Measurements from ENCODE around the gene PDP2. TPM values are rescaled to one million over a fixed set of nuclear protein-coding genes. Genes with fewer than 3 reads are reported as not detected.
"Not testable (repeated sequence)": the region's sequence is repeated elsewhere in the genome, so short reads cannot be mapped to it uniquely, and the experiment has no call there.

The PDP2 gene
- total RNA-seq, 3 donors from 2014 or later = 15.5 to 23.5 (median 23.2) TPM

GRCh38 chr16:66894055-66894454, 13.7 kb downstream of the PDP2 start:
- DNase-seq (peak in 1 of 3 donors; percentile 22), ATAC-seq (no peak)
- TF ChIP-seq CTCF (IDR thresholded peaks at IDR 0.05) = no peak
- Histone ChIP-seq H3K4me3 (no peak overlapping the region), H3K9me3 (no peaks in the 10 kb centered on the region), H3K4me1 (ENCODE audit: low read depth) (peaks cover 18% of the 10 kb centered on the region), H3K36me3 (ENCODE audit: low read depth) (no peaks in the 10 kb centered on the region)
- intact Hi-C loops (cut with DNase I, micrococcal nuclease) = loop anchor here in 1 of 2 donors (5.0 kb wide), 1 partner anchor 33 kb away; the partner anchor contains the start of gene RRAD

GRCh38 chr16:66894948-66895688, 14.8 kb downstream of the PDP2 start:
- H3K9me3 ChIP-seq = no peaks in the 10 kb centered on the region
- DNase-seq (peak in 2 of 3 donors; percentile 75 to 90), ATAC-seq (peak; percentile 87)
- peak; percentile 61 for TF ChIP-seq CTCF (IDR thresholded peaks at IDR 0.05)
- H3K36me3 ChIP-seq (ENCODE audit: low read depth) = no peaks in the 10 kb centered on the region
- H3K4me1 ChIP-seq (ENCODE audit: low read depth) = peaks cover 25% of the 10 kb centered on the region
- intact Hi-C loops (cut with DNase I, micrococcal nuclease) = loop anchor here in 1 of 2 donors (5.0 kb wide), 1 partner anchor 32 kb away; the partner anchor contains the start of gene RRAD
- H3K4me3 ChIP-seq = no peak overlapping the region

GRCh38 chr16:66895689-66895979, 15.3 kb downstream of the PDP2 start:
- no peak overlapping the region for H3K4me3 ChIP-seq
- no peak for TF ChIP-seq CTCF (IDR thresholded peaks at IDR 0.05)
- ATAC-seq (no peak), DNase-seq (no peak)
- intact Hi-C loops (cut with DNase I, micrococcal nuclease) = no loop called here
- H3K9me3 ChIP-seq = no peaks in the 10 kb centered on the region
- H3K36me3 ChIP-seq (ENCODE audit: low read depth) = no peaks in the 10 kb centered on the region
- H3K4me1 ChIP-seq (ENCODE audit: low read depth) = peaks cover 29% of the 10 kb centered on the region

GRCh38 chr16:66895999-66896398, 15.7 kb downstream of the PDP2 start:
- H3K4me3 ChIP-seq = no peak overlapping the region
- no peak for TF ChIP-seq CTCF (IDR thresholded peaks at IDR 0.05)
- no peaks in the 10 kb centered on the region for H3K9me3 ChIP-seq
- ATAC-seq (peak; percentile 23), DNase-seq (peak in 1 of 3 donors; percentile 32)
- no peaks in the 10 kb centered on the region for H3K36me3 ChIP-seq (ENCODE audit: low read depth)
- intact Hi-C loops (cut with DNase I, micrococcal nuclease) = no loop called here
- H3K4me1 ChIP-seq (ENCODE audit: low read depth) = peaks cover 33% of the 10 kb centered on the region

- H3K4me1 ChIP-seq (ENCODE audit: low read depth) = peaks cover 38% of the 10 kb centered on the region
- ATAC-seq = peak; percentile 15
- H3K9me3 ChIP-seq; H3K4me3 ChIP-seq; H3K36me3 ChIP-seq (ENCODE audit: low read depth); intact Hi-C loops (cut with DNase I, micrococcal nuclease): not testable (repeated sequence)
- DNase-seq = peak in 2 of 3 donors; percentile 18 to 41
Observed at GRCh38 chr16:66896682-66897081, 16.4 kb downstream of the PDP2 start.

GRCh38 chr16:66898207-66898606, 17.9 kb downstream of the PDP2 start:
- peaks cover 38% of the 10 kb centered on the region for H3K4me1 ChIP-seq (ENCODE audit: low read depth)
- DNase-seq (peak in 1 of 3 donors; percentile 35), ATAC-seq (no peak)
- no peaks in the 10 kb centered on the region for H3K9me3 ChIP-seq
- H3K36me3 ChIP-seq (ENCODE audit: low read depth) = no peaks in the 10 kb centered on the region
- intact Hi-C loops (cut with DNase I, micrococcal nuclease) = no loop called here
- no peak overlapping the region for H3K4me3 ChIP-seq
- no peak for TF ChIP-seq CTCF (IDR thresholded peaks at IDR 0.05)

All from mucosa of descending colon (tissue), 3 donors.